Activated gamma-delta T cell treated with anti-CD3 and anti-CD28 coated beads, Interleukin-2, amount 50 U/mL, for 16 hours (primary cell): ENCODE measurements around the gene UBE3A.
A peak's percentile ranks its signal among the peaks of the same experiment; 100 is the strongest.
"Not testable (repeated sequence)": the region's sequence is repeated elsewhere in the genome, so short reads cannot be mapped to it uniquely, and the experiment has no call there.

Experiments
- DNase-seq: peaks from one replicate; pipeline ENCODE4 v3.0.0-alpha.2; 2020; ENCODE audit warnings: low read depth

The UBE3A gene

GRCh38 chr15:25438601-25439368 lies at the start of gene UBE3A:
TSS of gene UBE3A (minus strand) at chr15:25439024. CDS start at chr15:25409107, 29,917 bp downstream.
- peak; percentile 79 for DNase-seq

DNA sequence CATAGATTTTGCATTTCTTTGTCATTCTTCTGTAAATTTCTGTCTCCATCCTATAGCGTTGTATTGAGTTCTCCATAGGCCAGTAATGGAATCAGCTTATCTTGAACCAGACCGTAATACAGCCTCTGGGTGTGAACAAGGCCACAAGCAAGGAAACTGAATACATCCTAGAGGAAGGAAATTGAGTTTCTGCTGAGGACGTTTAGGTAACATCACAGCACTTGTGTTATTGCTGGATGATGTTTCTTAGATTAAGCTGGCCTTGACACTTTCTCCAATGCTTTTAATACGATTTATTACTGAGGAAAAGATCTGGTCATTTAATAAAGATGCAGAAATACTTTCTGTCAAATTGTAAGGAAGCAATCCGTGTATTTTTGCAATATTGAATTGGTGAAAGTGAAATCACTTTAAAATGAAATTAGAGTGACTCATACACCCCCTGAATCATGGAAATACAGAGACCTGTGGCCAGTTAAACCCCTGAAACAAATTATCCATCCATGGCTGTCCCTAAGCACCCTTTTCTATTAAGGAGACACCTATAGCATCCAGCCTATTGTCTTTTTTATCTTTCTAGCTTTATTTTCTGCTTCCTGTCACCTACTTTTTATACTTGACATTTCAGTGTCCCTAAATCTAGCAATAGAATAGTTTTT lies 48.5 kb upstream of the UBE3A start:
- DNase-seq: no peak

GRCh38 chr15:25486051-25486450 lies 47.2 kb upstream of the UBE3A start:
- no peak for DNase-seq

DNA sequence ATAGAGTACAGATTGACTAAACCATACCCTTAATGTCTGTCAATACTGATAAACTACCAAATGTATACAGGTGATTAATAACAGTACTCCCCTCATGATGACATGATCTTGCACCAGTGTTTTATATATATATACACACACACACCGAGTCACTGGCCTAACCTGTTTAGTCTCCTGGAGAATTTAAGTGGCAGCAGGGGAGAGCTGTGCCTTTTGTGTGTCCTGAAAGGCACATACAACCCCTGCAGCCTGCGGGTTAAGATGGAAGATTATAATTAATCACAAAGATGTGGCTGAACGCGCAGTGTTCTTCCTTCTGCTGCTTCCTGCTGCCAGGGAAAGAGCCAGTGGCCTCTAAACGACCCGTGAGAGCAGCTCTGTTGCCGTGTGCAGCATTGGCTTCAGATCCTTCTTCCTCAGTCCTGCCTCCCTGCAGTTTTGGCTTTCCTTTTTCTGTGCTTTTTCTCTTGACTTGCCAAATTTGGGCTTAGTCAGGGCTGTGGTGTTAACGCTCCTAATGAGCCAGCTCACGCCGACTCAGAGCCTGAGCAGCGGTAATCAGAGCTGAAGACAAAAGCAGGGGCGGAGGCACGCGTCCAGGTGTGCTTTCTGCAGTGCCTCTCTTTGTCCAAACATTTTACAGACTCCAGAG lies 42.5 kb upstream of the UBE3A start:
- DNase-seq: no peak

GRCh38 chr15:25478313-25478712 lies 39.5 kb upstream of the UBE3A start:
- no peak for DNase-seq

- DNase-seq: no peak
Measured at GRCh38 chr15:25477816-25478215, 39.0 kb upstream of the UBE3A start.

DNA sequence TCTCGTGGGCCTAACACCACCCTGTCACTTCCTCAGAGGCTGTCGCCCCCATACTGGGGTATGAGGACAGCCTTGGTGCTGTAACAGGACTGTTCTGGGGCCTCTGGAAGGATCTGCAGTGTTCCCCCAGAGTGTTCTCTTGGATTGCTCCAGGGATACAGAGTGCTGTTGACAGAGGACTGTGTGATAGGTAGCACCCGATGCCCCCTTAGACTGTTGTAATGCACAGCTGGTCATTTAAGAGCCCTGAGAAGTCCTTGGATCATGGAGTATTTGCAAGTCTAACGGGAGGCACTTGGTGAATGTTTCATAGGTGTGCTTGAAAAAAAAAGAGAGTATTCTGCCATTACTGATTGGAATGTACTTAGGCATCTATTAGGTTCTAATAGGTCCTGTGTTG lies 35.4 kb upstream of the UBE3A start:
- no peak for DNase-seq

- DNase-seq: no peak
Measured at GRCh38 chr15:25470230-25470629, 31.4 kb upstream of the UBE3A start.

GRCh38 chr15:25469377-25469776 lies 30.6 kb upstream of the UBE3A start:
- no peak for DNase-seq

- DNase-seq: no peak
Measured at GRCh38 chr15:25468611-25469010, 29.8 kb upstream of the UBE3A start.

DNA sequence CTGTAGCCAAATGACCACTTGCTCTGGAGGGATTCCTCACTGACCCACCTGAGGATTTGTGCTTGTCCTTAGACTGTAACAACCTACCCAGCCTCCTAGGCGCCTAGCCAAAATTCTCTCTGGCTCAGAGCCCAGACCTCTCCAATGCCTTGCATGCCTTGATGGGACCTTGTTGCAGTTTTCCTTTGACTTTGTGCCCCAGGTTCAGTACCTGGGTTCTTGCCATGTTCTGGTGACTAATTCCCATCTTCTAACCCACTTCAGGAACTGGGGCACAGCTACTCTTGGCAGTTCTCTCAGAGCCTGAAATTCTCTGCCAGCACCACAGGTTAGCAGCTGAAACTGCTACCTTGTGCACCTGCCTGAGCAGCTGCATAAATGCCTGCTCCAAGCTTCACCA lies 27.0 kb upstream of the UBE3A start:
- no peak for DNase-seq

GRCh38 chr15:25464784-25465183 lies 26.0 kb upstream of the UBE3A start:
- no peak for DNase-seq

- DNase-seq: no peak
Measured at GRCh38 chr15:25464383-25464782, 25.6 kb upstream of the UBE3A start.

- no peak for DNase-seq
Measured at GRCh38 chr15:25456196-25456595, 17.4 kb upstream of the UBE3A start.

DNA sequence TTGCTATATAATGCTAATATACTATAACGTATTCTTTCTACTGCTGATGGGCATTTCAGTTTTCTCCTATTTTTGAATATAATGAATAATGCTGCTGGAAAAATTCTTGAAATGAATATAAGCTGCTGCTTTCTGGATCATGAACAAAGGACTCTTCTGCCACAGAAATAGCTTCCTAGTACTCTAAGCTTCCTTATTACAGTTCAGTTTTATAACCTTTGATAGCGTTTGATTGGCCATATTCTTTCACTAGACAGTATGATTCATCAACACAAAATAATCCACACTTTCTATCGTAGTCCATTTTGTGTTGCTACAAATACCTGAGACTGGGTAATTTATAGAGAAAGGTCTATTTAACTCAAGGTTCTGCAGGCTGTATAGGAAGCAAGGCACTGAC lies 16.4 kb upstream of the UBE3A start:
- DNase-seq: no peak

- DNase-seq: no peak
Measured at GRCh38 chr15:25454771-25455170, 15.9 kb upstream of the UBE3A start.

- DNase-seq: not testable (repeated sequence)
Measured at GRCh38 chr15:25453246-25453645, 14.4 kb upstream of the UBE3A start.

GRCh38 chr15:25451501-25451900 lies 12.7 kb upstream of the UBE3A start:
- DNase-seq: no peak

GRCh38 chr15:25450163-25450562 lies 11.3 kb upstream of the UBE3A start:
- DNase-seq: no peak

DNA sequence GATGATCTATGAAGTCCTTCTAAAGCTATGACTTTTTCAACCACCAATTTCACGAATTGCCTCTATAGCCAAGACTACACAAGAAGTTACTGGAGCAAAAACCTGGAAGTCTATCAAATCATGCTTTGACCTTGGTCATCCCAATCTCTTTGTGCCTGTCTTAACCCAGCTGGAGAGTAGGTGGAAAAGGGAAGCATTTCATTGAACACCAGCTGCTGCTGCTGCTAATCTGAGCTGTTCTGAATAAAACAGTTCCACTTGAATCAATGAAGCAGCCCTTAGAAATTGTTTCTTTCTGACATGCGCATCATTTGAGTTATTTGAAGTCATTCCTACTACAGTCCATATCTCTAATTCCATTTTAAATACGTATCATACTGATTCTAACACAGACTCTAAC lies 7.3 kb upstream of the UBE3A start:
- no peak for DNase-seq

GRCh38 chr15:25445412-25445811 lies 6.6 kb upstream of the UBE3A start:
- DNase-seq: no peak

GRCh38 chr15:25441111-25441510 lies 2.3 kb upstream of the UBE3A start:
- no peak for DNase-seq

GRCh38 chr15:25439369-25439836 lies 579 bp upstream of the UBE3A start:
- no peak for DNase-seq
